Chondrocyte (in vitro differentiated cells): Measurements from ENCODE around the gene PLA1A. TPM values are rescaled to one million over a fixed set of nuclear protein-coding genes. Genes with fewer than 3 reads are reported as not detected.

Experiments used
- DNase-seq: peaks from one replicate; pipeline ENCODE4 v3.0.0; 2021; ENCODE audit warnings: mixed read lengths, low spot score
- H3K27ac Mint-ChIP-seq: one replicate; pipeline ENCODE4 v1.8.0; 2021; ENCODE audit warnings: mild to moderate bottlenecking, moderate library complexity, mixed read lengths; ENCODE audit not compliant: unreplicated experiment
- H3K27me3 Mint-ChIP-seq: 2 replicates; pipeline ENCODE4 v1.8.0; 2021; ENCODE audit warnings: low read depth, mixed read lengths
- H3K36me3 Mint-ChIP-seq: 2 replicates; pipeline ENCODE4 v1.8.0; 2021; ENCODE audit warnings: low read depth, mixed read lengths
- H3K4me1 Mint-ChIP-seq: 2 replicates; pipeline ENCODE4 v1.8.0; 2021; ENCODE audit warnings: low read depth, mild to moderate bottlenecking, mixed read lengths
- H3K4me3 Mint-ChIP-seq: one replicate; pipeline ENCODE4 v1.8.0; 2021; ENCODE audit warnings: mild to moderate bottlenecking, moderate library complexity, mixed read lengths; ENCODE audit not compliant: unreplicated experiment
- H3K9me3 Mint-ChIP-seq: 2 replicates; pipeline ENCODE4 v1.8.0; 2021; ENCODE audit warnings: low read depth, mixed read lengths
- total RNA-seq: library from RNA; stranded (reverse); gene quantifications from 3 replicates; pipeline ENCODE4 v1.2.1, GENCODE V29; 2021
- TF ChIP-seq, protein P1 (sequence below): fragments of 200-600 bp; sonication (generic); IDR thresholded peaks from 2 replicates; pipeline ENCODE4 v1.5.0; 2021; ENCODE audit warnings: antibody characterized with exemption, mild to moderate bottlenecking, moderate library complexity

PLA1A gene
- total RNA-seq, 1 donor from 2014 or later: 0.55 TPM

DNA sequence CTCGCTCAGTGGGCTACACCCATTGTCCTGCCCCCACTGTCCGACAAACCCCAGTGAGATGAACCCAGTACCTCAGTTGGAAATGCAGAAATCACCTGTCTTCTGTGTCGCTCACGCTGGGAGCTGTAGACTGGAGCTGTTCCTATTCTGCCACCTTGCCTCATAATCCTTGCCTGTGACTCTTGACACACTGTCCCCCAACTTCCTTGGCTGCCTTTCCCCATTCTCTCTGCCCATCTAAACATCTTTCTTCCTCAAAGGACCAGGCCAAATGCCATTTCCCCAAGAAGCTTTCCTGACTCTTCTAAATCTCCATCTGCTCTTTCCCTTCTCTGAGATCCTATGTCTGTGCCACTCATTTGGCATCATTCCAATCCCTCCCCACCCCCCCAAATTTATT is 28.5 kb upstream of the PLA1A start:
- Mint-ChIP-seq H3K4me3 (no peak overlapping the region), H3K27ac (no peak overlapping the region), H3K4me1 (peaks cover 2% of the 10 kb centered on the region), H3K36me3 (peaks cover 6% of the 10 kb centered on the region), H3K9me3 (peaks cover 3% of the 10 kb centered on the region), H3K27me3 (peaks cover 19% of the 10 kb centered on the region)
- no peak for DNase-seq
- TF ChIP-seq, protein P1, sequence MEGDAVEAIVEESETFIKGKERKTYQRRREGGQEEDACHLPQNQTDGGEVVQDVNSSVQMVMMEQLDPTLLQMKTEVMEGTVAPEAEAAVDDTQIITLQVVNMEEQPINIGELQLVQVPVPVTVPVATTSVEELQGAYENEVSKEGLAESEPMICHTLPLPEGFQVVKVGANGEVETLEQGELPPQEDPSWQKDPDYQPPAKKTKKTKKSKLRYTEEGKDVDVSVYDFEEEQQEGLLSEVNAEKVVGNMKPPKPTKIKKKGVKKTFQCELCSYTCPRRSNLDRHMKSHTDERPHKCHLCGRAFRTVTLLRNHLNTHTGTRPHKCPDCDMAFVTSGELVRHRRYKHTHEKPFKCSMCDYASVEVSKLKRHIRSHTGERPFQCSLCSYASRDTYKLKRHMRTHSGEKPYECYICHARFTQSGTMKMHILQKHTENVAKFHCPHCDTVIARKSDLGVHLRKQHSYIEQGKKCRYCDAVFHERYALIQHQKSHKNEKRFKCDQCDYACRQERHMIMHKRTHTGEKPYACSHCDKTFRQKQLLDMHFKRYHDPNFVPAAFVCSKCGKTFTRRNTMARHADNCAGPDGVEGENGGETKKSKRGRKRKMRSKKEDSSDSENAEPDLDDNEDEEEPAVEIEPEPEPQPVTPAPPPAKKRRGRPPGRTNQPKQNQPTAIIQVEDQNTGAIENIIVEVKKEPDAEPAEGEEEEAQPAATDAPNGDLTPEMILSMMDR: no peak

GRCh38 chr3:119570229-119570628 is 27.5 kb upstream of the PLA1A start:
- no peak for DNase-seq
- TF ChIP-seq, protein P1: no peak
- Mint-ChIP-seq H3K4me3 (no peak overlapping the region), H3K27ac (no peak overlapping the region), H3K27me3 (peaks cover 19% of the 10 kb centered on the region), H3K9me3 (peaks cover 3% of the 10 kb centered on the region), H3K36me3 (peaks cover 6% of the 10 kb centered on the region), H3K4me1 (peaks cover 2% of the 10 kb centered on the region)

GRCh38 chr3:119571230-119571629 is 26.5 kb upstream of the PLA1A start:
- TF ChIP-seq, protein P1: no peak
- Mint-ChIP-seq H3K4me1 (peaks cover 2% of the 10 kb centered on the region), H3K27ac (no peak overlapping the region), H3K4me3 (no peak overlapping the region), H3K36me3 (peaks cover 6% of the 10 kb centered on the region), H3K27me3 (peaks cover 18% of the 10 kb centered on the region), H3K9me3 (peaks cover 3% of the 10 kb centered on the region)
- DNase-seq: no peak

DNA sequence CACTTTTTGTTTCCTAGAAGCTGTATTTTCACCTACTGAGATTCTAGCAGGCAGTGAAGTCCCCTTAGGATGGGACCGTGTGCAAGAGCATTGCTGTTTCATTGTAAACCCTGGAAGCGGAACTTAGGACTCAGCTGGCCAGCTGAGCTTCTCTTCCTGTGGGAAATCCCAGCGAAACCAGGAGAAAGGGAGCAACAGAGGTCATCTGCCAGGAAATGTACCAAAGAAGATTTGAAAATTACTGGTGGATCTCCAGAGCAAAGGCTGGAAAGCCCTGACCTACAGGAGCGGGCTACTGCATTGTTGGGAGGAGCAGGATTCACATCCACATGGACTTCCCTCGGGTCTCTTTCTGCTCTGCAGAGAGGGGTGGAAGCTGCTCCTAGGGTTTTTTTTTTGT is 26.0 kb upstream of the PLA1A start:
- Mint-ChIP-seq H3K4me1 (peaks cover 2% of the 10 kb centered on the region), H3K27me3 (peaks cover 15% of the 10 kb centered on the region), H3K36me3 (peaks cover 6% of the 10 kb centered on the region), H3K4me3 (no peak overlapping the region), H3K9me3 (peaks cover 3% of the 10 kb centered on the region), H3K27ac (no peak overlapping the region)
- DNase-seq: no peak
- TF ChIP-seq, protein P1: no peak

GRCh38 chr3:119575507-119575906 is 22.2 kb upstream of the PLA1A start:
- H3K36me3 Mint-ChIP-seq: no peaks in the 10 kb centered on the region
- DNase-seq: no peak
- no peaks in the 10 kb centered on the region for H3K27me3 Mint-ChIP-seq
- no peak overlapping the region for H3K27ac Mint-ChIP-seq
- peaks cover 15% of the 10 kb centered on the region for H3K4me1 Mint-ChIP-seq
- H3K9me3 Mint-ChIP-seq: no peaks in the 10 kb centered on the region
- TF ChIP-seq, protein P1: no peak
- H3K4me3 Mint-ChIP-seq: no peak overlapping the region
